ENCODE measurements around the gene PRKCD. TPM values are rescaled to one million over a fixed set of nuclear protein-coding genes. Genes with fewer than 3 reads are reported as not detected.

Gene PRKCD
- total RNA-seq, 1 donor = 2.2 TPM

GRCh38 chr3:53226841-53227407 is 65.9 kb downstream of the PRKCD start:
- H3K4me1 ChIP-seq (ENCODE audit: insufficient read depth, low read length) = no peaks in the 10 kb centered on the region

GRCh38 chr3:53227993-53228885 is 67.2 kb downstream of the PRKCD start:
- peak; percentile 62 for DNase-seq (ENCODE audit: insufficient read length, low spot score, missing footprints)
- H3K27ac ChIP-seq (ENCODE audit: low read depth, low read length) = no peak overlapping the region
- peaks cover 13% of the 10 kb centered on the region for H3K79me2 ChIP-seq (ENCODE audit: insufficient read depth, low read length)
- no peaks in the 10 kb centered on the region for H3K4me1 ChIP-seq (ENCODE audit: insufficient read depth, low read length)
- no peaks in the 10 kb centered on the region for H3K27me3 ChIP-seq (ENCODE audit: insufficient read depth, low read length)
- TF ChIP-seq CTCF (IDR thresholded peaks at IDR 0.05; ENCODE audit: extremely low read depth, low read depth, low read length) = no peak
- no peak overlapping the region for H3K4me2 ChIP-seq (ENCODE audit: insufficient read depth, low read length)
- no peak overlapping the region for H3K4me3 ChIP-seq (ENCODE audit: insufficient read depth, low read length)
- no peaks in the 10 kb centered on the region for H3K9me3 ChIP-seq (ENCODE audit: low read depth, low read length)
- peaks cover 99% of the 10 kb centered on the region for H3K36me3 ChIP-seq (ENCODE audit: insufficient read depth, low read length)
- H4K20me1 ChIP-seq (ENCODE audit: insufficient read depth, low read length) = peaks cover 16% of the 10 kb centered on the region
- H2AFZ ChIP-seq (ENCODE audit: low read length) = no peak overlapping the region

More at GRCh38 chr3:53226841-53227407, 65.9 kb downstream of the PRKCD start:
- TF ChIP-seq CTCF (IDR thresholded peaks at IDR 0.05; ENCODE audit: extremely low read depth, low read depth, low read length) = no peak
- Histone ChIP-seq H3K79me2 (ENCODE audit: insufficient read depth, low read length) (peaks cover 4% of the 10 kb centered on the region), H2AFZ (ENCODE audit: low read length) (no peak overlapping the region), H3K27me3 (ENCODE audit: insufficient read depth, low read length) (no peaks in the 10 kb centered on the region), H3K9me3 (ENCODE audit: low read depth, low read length) (no peaks in the 10 kb centered on the region), H3K36me3 (ENCODE audit: insufficient read depth, low read length) (peaks cover 99% of the 10 kb centered on the region), H3K4me2 (ENCODE audit: insufficient read depth, low read length) (no peak overlapping the region), H3K27ac (ENCODE audit: low read depth, low read length) (no peak overlapping the region), H3K4me3 (ENCODE audit: insufficient read depth, low read length) (no peak overlapping the region), H4K20me1 (ENCODE audit: insufficient read depth, low read length) (peaks cover 16% of the 10 kb centered on the region)
- DNase-seq (ENCODE audit: insufficient read length, low spot score, missing footprints) = peak; percentile 67

- H3K4me3 ChIP-seq (ENCODE audit: insufficient read depth, low read length) = no peak overlapping the region
These were observed 68.2 kb downstream of the PRKCD start for GRCh38 chr3:53229171-53229570.

More at GRCh38 chr3:53229171-53229570, 68.2 kb downstream of the PRKCD start:
- Histone ChIP-seq H3K79me2 (ENCODE audit: insufficient read depth, low read length) (peaks cover 21% of the 10 kb centered on the region), H3K9me3 (ENCODE audit: low read depth, low read length) (no peaks in the 10 kb centered on the region), H3K4me1 (ENCODE audit: insufficient read depth, low read length) (no peaks in the 10 kb centered on the region), H3K36me3 (ENCODE audit: insufficient read depth, low read length) (peaks cover 100% of the 10 kb centered on the region), H3K27me3 (ENCODE audit: insufficient read depth, low read length) (no peaks in the 10 kb centered on the region), H2AFZ (ENCODE audit: low read length) (no peak overlapping the region), H3K27ac (ENCODE audit: low read depth, low read length) (no peak overlapping the region), H4K20me1 (ENCODE audit: insufficient read depth, low read length) (peaks cover 16% of the 10 kb centered on the region), H3K4me2 (ENCODE audit: insufficient read depth, low read length) (no peak overlapping the region)
- DNase-seq (ENCODE audit: insufficient read length, low spot score, missing footprints) = peak; percentile 74
- no peak for TF ChIP-seq CTCF (IDR thresholded peaks at IDR 0.05; ENCODE audit: extremely low read depth, low read depth, low read length)
